ENCODE data around the gene BTF3L4. TPM values are rescaled to one million over a fixed set of nuclear protein-coding genes. Genes with fewer than 3 reads are reported as not detected.

Gene BTF3L4
- total RNA-seq, 3 donors from 2014 or later: 47.5 to 66.2 (median 59.0) TPM

DNA sequence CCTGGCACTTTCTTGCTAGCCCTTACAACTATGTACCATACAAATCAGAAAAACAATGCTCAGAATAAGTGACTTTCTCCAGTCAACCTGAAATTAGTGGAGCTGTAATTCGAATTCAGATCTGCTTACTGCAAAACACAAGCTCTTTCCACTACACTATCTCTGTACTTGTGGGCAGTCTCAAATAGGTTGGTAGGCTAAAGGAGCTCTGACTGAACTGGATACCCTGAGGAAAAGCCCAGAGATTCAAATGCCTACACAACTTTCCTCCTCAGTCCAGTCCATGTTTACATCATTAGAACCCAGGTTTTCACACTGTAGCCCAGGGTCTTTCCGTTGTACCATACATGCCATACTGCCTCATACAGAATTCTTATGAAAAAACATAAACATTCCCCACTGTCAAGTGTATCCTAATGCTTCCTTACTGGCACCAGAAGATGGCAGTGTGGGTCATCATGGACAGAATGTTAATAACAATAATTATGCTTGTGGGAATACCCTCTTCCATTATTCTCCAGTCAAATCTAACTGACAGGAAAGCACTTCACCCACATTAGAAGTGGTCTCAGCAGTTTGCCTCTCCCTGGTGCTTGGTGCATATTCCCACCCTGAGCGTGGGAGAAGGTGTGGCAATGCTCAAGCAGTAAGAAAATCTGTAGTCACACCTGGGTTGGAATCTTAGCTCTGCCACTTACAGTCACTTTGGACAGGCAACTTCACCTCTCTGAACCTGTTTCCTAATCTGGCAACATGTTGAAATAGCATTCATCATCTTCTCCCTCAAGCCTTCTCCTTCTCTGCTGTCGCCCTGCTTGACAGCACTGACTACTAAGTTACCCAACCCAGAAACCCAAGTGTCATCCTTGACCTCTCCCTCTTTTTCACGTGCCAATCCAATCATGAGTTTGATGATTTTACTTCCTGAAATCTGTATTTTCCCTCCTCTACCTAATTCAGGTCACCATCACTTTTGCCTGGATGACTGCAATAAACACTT lies 71.4 kb downstream of the BTF3L4 start:
- no peak for DNase-seq (ENCODE audit: low spot score in 2 of 2)
- Histone ChIP-seq H3K27me3 (no peaks in the 10 kb centered on the region), H3K36me3 (no peaks in the 10 kb centered on the region), H3K9me3 (no peaks in the 10 kb centered on the region), H3K4me1 (no peaks in the 10 kb centered on the region), H3K27ac (no peak overlapping the region), H3K4me3 (no peak overlapping the region)
- no peak for TF ChIP-seq POLR2AphosphoS5 (IDR thresholded peaks at IDR 0.05)
- TF ChIP-seq, protein P1, sequence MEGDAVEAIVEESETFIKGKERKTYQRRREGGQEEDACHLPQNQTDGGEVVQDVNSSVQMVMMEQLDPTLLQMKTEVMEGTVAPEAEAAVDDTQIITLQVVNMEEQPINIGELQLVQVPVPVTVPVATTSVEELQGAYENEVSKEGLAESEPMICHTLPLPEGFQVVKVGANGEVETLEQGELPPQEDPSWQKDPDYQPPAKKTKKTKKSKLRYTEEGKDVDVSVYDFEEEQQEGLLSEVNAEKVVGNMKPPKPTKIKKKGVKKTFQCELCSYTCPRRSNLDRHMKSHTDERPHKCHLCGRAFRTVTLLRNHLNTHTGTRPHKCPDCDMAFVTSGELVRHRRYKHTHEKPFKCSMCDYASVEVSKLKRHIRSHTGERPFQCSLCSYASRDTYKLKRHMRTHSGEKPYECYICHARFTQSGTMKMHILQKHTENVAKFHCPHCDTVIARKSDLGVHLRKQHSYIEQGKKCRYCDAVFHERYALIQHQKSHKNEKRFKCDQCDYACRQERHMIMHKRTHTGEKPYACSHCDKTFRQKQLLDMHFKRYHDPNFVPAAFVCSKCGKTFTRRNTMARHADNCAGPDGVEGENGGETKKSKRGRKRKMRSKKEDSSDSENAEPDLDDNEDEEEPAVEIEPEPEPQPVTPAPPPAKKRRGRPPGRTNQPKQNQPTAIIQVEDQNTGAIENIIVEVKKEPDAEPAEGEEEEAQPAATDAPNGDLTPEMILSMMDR (IDR thresholded peaks at IDR 0.05): peak in 2 of 3 donors; percentile 37 to 44
- intact Hi-C loops (cut with DNase I; ENCODE audit: low total_unique reads): no loop called here

GRCh38 chr1:52139817-52140540 lies 83.9 kb downstream of the BTF3L4 start:
- intact Hi-C loops (cut with DNase I; ENCODE audit: low total_unique reads): loop anchor here (5.0 kb wide), 1 partner anchor 682 kb away; no protein-coding TSS in a partner anchor
- no peak for TF ChIP-seq POLR2A (IDR thresholded peaks at IDR 0.05)
- no peak for TF ChIP-seq POLR2AphosphoS5 (IDR thresholded peaks at IDR 0.05)
- TF ChIP-seq, protein P1 (IDR thresholded peaks at IDR 0.05): no peak
- Histone ChIP-seq H3K9me3 (no peaks in the 10 kb centered on the region), H3K27me3 (no peaks in the 10 kb centered on the region), H3K36me3 (no peaks in the 10 kb centered on the region), H3K4me1 (peaks cover 0 to 9% of the 10 kb centered on the region in 2 donors), H3K27ac (no peak overlapping the region), H3K4me3 (no peak overlapping the region)
- DNase-seq (ENCODE audit: low spot score in 2 of 2): no peak

Other genes starting within 250 kb of the BTF3L4 start
- 100 to 1,000 TPM in 1 of 3 donors, 10 to 100 TPM in 2; 90.6 to 103 (median 97.5) TPM for gene NRDC, start 177.6 kb upstream of the BTF3L4 start, total RNA-seq
- 1 to 10 TPM in 1 of 3 donors, under 1 TPM in 1, not detected in 1; 0.66 to 1.3 TPM for gene RAB3B, start 65.6 kb upstream of the BTF3L4 start, total RNA-seq
- 10 to 100 TPM in 1 of 3 donors, 1 to 10 TPM in 2; 4.4 to 13.6 (median 7.9) TPM for gene KTI12, start 22.5 kb upstream of the BTF3L4 start, total RNA-seq
- 10 to 100 TPM; 35.1 to 48.4 (median 37.6) TPM for gene TXNDC12, start 1.1 kb upstream of the BTF3L4 start, total RNA-seq
- 10 to 100 TPM; 31.1 to 44.3 (median 32.8) TPM for gene ZFYVE9, start 85.8 kb downstream of the BTF3L4 start, total RNA-seq

Data from breast epithelium (tissue), 4 donors.